ENCODE data around the gene ZFP42. TPM values are rescaled to one million over a fixed set of nuclear protein-coding genes. Genes with fewer than 3 reads are reported as not detected.

The ZFP42 gene
- total RNA-seq, 1 donor from 2014 or later: not detected

DNA sequence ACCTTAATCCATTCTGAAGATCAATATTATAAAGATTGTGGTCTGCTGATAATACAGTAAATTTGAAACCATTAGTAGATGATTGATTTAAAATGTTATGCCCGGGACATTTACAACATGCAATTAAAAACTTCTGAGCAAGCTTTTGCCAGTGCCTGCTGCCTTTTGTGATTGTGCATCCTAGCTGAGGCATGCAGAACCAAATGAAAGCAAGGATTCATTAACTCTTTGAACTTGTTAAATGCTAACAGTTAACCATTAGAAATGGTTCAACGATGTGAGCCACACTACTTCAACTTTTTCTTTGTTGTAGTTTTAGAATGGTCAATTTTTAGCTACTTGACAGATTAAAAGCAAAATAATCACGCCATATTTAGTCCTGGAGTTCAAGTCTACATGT is 51.1 kb downstream of the ZFP42 start:
- no peaks in the 10 kb centered on the region for H3K9me3 ChIP-seq
- intact Hi-C loops (cut with DNase I): no loop called here
- H3K4me3 ChIP-seq: no peak overlapping the region
- no peaks in the 10 kb centered on the region for H3K4me1 ChIP-seq
- no peaks in the 10 kb centered on the region for H3K27me3 ChIP-seq
- no peak overlapping the region for H3K27ac ChIP-seq
- no peaks in the 10 kb centered on the region for H3K36me3 ChIP-seq
- DNase-seq (ENCODE audit: low spot score in 2 of 2): no peak
- no peak for TF ChIP-seq CTCF (IDR thresholded peaks at IDR 0.05)

- intact Hi-C loops (cut with DNase I): no loop called here
- Histone ChIP-seq H3K27me3 (no peaks in the 10 kb centered on the region), H3K9me3 (no peaks in the 10 kb centered on the region), H3K4me3 (no peak overlapping the region), H3K36me3 (no peaks in the 10 kb centered on the region), H3K27ac (no peak overlapping the region), H3K4me1 (no peaks in the 10 kb centered on the region)
- no peak for TF ChIP-seq CTCF (IDR thresholded peaks at IDR 0.05)
- DNase-seq (ENCODE audit: low spot score in 2 of 2): no peak
Measured at GRCh38 chr4:188053302-188053701, 57.7 kb downstream of the ZFP42 start.

Other genes starting within 250 kb of the ZFP42 start
- gene TRIML2, start 113.8 kb downstream of the ZFP42 start, total RNA-seq: not detected
- gene TRIML1, start 143.7 kb downstream of the ZFP42 start, total RNA-seq: not detected

All from ascending aorta (tissue), 2 donors.